HG03135 (cell line): ENCODE data around the gene PTPN1.
"Not testable (repeated sequence)": the region's sequence is repeated elsewhere in the genome, so short reads cannot be mapped to it uniquely, and the experiment has no call there.

Source experiments
- ATAC-seq: cut with Tn5 transposase; IDR thresholded peaks from one replicate; pipeline ENCODE4 v1.9.1; 2021; ENCODE audit warnings: mild to moderate bottlenecking, moderate library complexity; ENCODE audit not compliant: unreplicated experiment

Gene PTPN1

GRCh38 chr20:50552979-50553378 is 42.8 kb downstream of the PTPN1 start:
- no peak for ATAC-seq

GRCh38 chr20:50554694-50555579 is 44.8 kb downstream of the PTPN1 start:
- no peak for ATAC-seq

- ATAC-seq = no peak
These were observed 45.5 kb downstream of the PTPN1 start for GRCh38 chr20:50555662-50556061.

- no peak for ATAC-seq
These were observed 47.5 kb downstream of the PTPN1 start for GRCh38 chr20:50557549-50558134.

- ATAC-seq = no peak
These were observed 48.3 kb downstream of the PTPN1 start for GRCh38 chr20:50558483-50558925.

GRCh38 chr20:50559149-50559548 is 49.0 kb downstream of the PTPN1 start:
- no peak for ATAC-seq

- no peak for ATAC-seq
These were observed 49.9 kb downstream of the PTPN1 start for GRCh38 chr20:50559856-50560638.

GRCh38 chr20:50560867-50561266 is 50.7 kb downstream of the PTPN1 start:
- ATAC-seq = no peak

- ATAC-seq = no peak
These were observed 51.3 kb downstream of the PTPN1 start for GRCh38 chr20:50561379-50562078.

- ATAC-seq = no peak
These were observed 52.1 kb downstream of the PTPN1 start for GRCh38 chr20:50562262-50562701.

- ATAC-seq = no peak
These were observed 53.2 kb downstream of the PTPN1 start for GRCh38 chr20:50563133-50563944.

GRCh38 chr20:50565383-50565782 is 55.2 kb downstream of the PTPN1 start:
- no peak for ATAC-seq

GRCh38 chr20:50565871-50566270 is 55.7 kb downstream of the PTPN1 start:
- no peak for ATAC-seq

GRCh38 chr20:50567860-50568548 is 57.8 kb downstream of the PTPN1 start:
- no peak for ATAC-seq

GRCh38 chr20:50568549-50568942 is 58.4 kb downstream of the PTPN1 start:
- ATAC-seq = no peak

- ATAC-seq = not testable (repeated sequence)
These were observed 59.3 kb downstream of the PTPN1 start for GRCh38 chr20:50569487-50569863.

GRCh38 chr20:50569864-50570836 is 60.0 kb downstream of the PTPN1 start:
- ATAC-seq = peak; percentile 59

GRCh38 chr20:50571466-50571865 is 61.3 kb downstream of the PTPN1 start:
- ATAC-seq = no peak
